ENCODE measurements around the gene GPR65.
A peak's percentile ranks its signal among the peaks of the same experiment; 100 is the strongest.

The GPR65 gene, protein sequence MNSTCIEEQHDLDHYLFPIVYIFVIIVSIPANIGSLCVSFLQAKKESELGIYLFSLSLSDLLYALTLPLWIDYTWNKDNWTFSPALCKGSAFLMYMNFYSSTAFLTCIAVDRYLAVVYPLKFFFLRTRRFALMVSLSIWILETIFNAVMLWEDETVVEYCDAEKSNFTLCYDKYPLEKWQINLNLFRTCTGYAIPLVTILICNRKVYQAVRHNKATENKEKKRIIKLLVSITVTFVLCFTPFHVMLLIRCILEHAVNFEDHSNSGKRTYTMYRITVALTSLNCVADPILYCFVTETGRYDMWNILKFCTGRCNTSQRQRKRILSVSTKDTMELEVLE

DNA sequence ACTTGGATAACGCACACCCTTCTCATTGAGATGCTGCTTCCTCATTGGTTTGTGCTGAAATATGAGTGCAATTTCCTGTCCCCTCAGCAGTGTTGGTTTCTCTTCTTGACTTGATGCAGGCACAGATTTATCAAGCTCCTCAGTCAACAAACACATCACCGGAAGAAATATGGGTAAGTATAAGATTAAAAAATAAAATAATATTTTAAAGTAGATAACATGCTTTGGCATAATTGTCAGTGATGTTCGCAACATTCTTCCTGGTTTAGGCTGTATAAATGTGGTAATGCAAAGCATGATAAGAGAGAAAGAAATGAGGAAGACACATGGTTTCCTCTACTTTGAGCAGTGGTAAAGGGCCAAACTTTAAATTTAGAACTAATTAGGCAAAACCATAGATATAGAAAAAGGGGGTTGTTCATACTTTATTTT lies at the start of gene GPR65:
Gene GPR65 (plus strand): TSS at position 86 of the 432 bp plus-strand sequence. CDS start 5,713 bp downstream, outside the sequence.
- no peak for DNase-seq (ENCODE audit: low read depth)

DNA sequence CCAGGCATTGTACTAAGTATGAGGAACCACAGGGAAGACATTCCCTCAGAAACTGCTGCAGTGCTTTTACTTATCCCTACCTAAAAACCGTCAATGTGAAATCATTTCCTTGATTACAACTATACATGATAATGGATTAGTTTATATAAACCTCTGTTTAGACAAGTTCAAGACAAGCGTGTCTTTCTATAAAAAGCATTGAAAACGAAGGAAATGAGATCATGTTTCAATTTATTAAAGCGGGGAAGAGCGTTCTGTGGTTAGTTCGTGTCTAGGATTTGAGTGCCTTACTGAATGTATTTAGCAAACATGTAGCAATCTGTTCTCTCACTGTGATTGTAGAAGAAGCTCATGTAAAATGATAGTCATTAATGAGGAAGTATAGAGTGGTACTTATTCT lies 49.4 kb upstream of the GPR65 start:
- no peak for DNase-seq (ENCODE audit: low read depth)

DNA sequence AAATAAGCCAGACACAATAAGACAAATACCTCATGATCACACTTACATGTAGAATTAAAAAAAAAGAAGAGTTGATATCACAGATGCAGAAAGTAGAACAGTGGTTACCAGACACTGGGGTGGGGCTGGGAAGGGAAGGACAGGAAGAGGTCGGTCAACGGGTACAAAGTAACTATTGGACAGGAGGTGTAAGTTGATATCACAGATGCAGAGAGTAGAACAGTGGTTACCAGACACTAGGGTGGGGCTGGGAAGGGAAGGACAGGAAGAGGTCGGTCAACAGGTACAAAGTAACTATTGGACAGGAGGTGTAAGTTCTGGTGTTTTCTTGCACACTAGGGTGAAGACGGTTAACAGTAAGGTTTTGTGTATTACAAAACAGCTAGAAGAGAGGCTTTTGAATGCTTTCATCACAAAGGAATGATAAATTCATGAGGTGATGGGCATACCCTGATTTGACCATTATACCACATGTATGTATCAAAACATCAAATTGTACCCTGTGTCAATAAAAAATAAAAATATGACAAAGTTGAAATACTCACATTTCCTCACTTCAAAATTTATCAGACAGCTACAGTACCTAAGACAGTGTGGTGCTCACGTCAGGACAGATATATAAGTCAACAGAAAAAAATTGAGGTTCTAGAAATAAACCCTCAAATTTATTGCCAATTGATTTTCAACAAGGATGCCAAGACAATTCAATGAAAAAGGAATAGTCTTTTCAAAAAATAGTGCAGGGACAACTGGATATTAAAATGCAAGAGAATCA lies 44.7 kb upstream of the GPR65 start:
- no peak for DNase-seq (ENCODE audit: low read depth)

DNA sequence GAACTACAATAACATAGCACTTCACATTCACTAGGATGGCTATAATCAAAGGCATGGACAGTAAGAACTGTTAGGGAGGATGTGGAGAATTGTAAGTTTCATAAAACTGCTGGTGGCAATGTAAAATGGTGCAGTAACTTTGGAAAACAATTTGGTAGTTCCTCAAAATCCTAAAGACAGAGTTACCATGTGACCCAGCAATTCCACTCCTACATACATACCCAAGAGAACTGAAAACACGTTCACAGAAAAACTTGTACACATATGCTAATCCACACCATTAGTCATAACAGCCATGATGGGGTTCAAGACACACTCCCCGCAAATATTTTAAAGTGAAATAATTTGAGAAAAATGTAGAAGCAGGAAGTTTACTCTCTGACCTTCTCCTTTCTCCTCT lies 43.7 kb upstream of the GPR65 start:
- no peak for DNase-seq (ENCODE audit: low read depth)

DNA sequence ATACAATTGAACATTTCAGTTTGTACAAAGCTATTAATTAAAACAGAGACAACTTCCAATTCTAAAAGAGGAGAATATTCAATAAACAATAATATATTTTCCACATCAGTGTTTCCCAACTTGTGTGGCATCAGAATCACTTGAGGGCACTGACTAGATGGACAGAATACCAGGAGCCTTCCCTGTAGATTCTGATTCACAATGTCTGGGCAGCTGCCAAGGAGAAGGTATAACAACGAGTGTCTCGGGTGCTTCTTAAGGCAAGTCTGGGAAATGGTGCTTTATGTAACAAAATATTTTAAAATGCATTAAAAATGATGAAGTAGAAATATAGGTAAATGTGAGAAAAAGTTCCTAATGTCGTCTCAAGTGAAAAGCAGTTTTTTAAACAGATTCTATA lies 38.1 kb upstream of the GPR65 start:
- DNase-seq (ENCODE audit: low read depth), result no peak

DNA sequence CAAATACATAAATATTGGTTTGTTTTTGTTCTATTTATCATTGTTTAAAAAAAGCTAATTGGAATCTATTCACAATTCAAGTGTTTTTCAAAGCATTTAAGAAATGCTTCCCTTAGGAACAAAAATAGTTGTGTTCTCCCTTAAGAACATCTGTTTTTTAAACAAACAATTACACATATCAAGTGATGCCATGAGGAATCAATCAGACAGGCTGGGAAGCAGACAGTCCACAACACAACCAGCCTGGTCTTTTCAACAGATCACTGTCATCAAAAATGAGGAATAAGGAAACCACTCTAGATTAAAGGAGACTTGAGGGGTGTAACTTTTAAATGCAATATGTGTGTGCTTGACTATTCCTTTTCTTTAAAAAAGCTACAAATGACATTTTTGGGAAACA lies 37.4 kb upstream of the GPR65 start:
- no peak for DNase-seq (ENCODE audit: low read depth)

DNA sequence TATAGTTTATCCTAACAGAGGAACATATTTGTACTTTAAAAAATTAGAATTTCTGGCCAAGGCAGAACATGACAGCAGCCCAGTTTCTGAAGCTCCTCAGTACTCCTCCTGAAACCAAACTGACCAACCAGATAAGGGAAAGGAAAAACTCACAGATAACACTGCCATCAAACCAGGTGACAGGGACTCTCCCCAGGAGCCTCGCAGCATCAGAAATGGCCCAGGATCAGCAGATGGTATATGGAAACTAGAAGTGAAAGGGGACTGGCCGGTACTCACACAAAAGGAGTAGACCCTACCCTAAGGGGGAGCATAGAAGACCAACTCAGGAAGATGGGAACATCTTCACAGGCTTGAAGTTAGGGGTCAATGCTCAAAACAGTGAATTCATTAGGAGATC lies 33.9 kb upstream of the GPR65 start:
- DNase-seq (ENCODE audit: low read depth), result no peak

DNA sequence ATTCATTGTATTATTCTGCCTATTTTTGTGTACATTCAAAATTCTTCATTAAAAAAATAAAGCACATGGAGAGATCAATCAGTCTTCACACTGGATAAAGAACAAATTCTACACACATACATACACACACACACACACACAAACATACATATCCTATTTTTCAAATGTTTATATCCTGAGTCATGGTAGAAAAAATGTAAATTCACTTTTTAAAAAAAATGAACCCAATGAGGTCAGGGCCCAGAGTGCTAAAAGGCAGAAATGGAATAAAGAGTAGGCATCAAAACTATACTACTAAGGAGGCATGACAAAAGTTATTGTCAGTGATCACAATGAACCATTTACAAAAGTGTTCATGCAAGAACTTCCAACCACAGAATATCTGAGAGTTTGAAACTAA lies 29.3 kb upstream of the GPR65 start:
- DNase-seq (ENCODE audit: low read depth), result no peak

DNA sequence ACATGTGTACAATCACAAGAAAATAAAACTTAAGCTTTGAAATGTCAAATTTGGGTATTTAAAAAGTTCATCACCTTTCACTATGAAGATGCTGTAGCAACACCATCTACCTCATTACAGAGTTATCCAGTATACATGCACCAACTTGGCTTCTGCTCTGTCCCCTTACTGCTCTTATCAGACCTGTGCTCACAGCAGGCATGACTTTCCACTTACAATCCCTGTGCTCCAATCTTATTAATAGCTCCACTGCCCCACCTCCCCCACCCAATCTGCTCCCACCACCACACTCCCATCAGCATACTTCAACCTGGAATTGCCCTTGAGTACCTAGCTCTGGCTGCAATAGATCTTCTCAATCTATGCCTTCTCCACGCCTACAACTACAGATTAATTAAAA lies 25.2 kb upstream of the GPR65 start:
- DNase-seq (ENCODE audit: low read depth), result no peak

DNA sequence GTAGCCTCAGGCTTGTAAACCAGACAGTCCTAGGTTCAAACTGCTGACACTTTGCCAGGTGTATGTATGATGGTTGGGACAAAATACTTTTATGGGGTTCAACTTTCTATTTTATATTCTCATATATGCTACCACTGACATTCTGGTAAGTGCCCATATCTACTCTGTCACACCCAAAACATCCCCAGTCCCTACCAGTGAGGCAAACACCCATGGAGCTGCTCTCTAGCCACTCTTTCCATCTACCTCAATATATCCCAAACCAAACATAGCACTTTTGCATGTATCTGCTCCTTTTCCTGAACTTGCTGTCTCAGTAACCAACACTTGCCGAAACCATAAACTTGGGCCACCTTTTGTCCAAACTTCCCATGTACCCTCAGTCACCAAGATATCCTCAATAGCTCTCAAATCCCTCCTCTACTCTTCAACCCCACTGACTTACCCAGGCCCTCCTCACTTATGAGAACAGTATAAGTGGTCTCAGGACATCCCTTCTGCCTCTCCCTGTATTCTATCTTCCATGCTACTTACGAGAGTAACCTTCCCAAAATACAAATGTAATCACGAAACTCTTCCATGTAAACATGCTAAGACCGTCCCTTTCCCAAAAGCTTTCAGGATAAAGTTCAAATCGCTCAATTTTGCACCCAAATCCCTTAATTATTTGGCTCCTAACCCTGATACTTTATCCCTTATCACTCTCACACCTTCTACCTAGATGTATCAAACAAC lies 15.5 kb upstream of the GPR65 start:
- no peak for DNase-seq (ENCODE audit: low read depth)

DNA sequence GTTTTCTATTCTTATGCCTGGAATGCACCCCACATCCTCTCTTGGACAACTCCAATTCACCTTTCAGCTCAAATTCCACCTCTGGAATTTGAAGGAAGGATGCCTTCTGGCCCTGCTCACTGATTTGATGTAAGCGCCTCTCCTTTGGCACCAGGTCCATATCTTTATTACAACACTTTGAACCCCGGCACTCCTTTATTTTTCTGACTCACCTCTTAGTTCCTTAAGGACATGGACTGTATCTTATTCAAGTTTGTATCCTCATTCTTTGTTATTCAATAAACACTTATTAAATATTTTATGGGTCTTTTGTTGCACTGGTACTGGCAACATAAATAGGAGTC lies 15.0 kb upstream of the GPR65 start:
- no peak for DNase-seq (ENCODE audit: low read depth)

DNA sequence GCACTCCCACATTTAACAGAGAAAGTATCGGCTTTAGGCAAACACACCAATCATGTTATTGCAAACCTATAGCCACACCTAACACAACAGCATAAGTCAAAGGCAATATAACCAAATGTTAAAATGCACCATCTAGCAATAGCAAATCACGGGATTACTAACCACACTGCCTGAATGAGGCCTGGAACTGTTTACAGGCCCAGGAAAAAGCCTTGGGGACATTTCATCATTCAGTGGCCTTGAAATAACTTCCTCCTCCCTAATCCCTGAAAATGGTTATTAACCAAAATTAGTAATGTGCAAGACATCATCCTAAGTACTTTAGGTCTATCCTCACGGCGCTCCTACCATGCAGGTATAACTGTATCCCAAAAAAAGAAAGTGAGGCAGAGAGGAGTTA lies 14.3 kb upstream of the GPR65 start:
- DNase-seq (ENCODE audit: low read depth), result no peak

DNA sequence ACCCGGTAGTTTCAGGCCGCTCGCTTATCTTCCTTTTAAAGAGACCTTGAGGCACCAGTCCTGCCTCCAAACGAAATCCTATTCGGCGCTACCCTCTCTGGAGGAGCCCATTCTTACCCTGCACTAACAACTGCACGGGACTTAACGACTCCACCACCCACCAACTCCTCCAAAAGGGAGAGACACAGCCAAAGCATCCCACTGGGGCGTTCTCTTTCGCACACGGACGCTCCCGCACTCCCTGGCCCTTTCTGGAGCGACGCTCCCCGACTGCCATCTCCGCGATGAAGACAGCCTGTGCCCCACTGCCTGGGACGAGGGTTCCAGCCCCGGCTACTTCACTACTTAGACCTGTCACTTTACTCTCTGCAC lies 12.6 kb upstream of the GPR65 start:
- no peak for DNase-seq (ENCODE audit: low read depth)

DNA sequence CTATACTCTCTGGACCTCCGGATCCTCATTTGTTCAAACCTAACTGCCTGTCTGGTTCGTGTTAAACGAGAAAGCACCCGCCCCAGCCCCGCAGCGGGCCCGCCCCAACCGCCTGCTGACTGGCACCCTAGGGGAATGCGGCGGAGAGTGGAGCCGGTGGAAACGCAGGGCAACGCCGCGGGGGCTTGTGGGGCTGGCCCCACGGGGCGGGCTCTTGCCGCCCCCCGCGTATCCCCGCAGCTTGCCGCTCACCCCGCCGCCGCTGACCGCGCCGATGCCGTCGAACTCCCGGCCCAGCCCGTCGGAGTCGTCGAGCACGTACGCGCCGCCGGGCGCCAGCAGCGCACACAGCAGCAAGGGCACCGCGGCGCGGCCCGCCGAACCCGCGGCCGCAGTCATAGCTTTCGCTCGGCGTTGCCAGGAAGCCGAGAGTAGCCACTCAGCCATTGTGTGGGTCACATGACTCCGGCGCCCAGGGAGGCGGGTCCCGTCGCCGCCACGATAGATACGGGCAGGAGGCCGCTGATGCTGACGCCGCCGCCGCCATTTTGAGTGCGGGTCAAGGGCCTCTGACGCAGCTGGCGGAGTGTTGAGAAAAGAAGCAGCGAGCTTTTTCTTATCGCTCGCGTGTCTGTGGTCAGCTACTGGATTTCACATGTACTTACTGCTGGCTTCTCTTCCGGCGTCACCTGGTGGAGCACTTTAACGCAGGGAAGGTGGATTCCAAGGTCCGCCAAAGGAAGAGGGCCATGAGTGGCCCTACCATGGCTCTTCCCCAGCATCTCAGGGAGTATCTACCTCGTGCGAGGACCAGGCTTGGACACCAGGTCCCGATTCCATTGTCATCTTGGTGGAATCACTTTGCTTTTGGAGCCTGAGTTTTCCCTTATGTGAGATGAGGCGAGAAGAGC lies 12.0 kb upstream of the GPR65 start, which contains the start of gene GALC:
Gene GALC (minus strand): TSS at position 465 of the 911 bp plus-strand sequence. CDS start 18 bp downstream, at position 447.
- DNase-seq (ENCODE audit: low read depth), result peak; percentile 91

DNA sequence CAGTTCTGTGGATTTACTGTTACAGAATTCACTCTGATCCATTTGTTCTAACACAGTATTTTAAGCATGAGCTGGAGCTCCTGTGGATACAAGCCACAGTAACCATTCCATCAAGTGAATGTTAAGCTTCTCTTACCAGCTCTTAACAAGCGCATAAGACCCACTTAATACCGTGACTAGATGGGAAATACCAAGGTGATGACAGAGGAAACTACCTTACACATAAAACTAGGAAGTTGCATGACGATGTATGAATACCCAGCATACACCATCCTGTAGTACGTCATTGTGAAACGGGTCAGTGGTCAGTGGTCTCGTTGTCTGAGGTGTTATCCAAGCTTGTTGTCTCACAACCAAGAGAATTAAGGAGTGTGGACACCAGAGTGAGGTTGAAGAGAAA lies 10.0 kb upstream of the GPR65 start:
- no peak for DNase-seq (ENCODE audit: low read depth)

DNA sequence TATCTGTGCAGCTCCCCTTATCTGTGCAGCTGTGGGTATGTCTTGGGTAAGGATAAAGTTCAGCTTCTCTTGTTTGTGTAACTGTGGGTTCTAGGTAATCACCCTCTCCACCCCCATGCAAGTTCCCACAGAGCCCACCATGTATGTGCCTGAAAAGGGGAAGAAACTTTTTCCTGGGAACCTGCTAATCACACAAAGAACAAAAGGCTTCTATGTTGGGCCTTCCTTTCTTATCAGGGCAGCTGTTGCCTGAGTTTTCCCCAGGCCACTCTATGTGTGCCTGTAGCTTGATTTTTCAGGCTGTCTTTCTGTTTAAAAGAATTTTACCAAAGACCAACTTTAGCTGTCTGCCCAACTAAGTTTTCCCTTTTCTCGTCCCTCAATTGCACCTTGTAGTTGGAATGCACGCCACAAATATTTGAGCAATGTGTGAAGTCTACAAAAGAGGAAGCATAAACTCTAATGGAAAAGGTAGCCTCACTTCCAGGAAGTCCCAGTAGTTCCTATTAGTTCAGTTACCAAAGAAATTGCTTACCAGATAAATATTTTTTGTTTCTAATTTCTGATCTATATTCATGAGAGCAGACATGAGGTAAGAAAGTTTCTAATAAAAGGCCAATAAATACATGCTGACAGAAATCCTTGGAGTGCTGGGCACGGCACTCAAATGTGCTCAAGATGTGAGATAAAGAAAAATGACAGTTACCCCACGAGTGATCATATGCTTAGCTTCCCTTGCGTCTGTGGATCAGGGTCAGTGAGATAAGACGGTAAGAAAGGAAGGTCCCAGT lies 9.2 kb upstream of the GPR65 start:
- DNase-seq (ENCODE audit: low read depth), result no peak

DNA sequence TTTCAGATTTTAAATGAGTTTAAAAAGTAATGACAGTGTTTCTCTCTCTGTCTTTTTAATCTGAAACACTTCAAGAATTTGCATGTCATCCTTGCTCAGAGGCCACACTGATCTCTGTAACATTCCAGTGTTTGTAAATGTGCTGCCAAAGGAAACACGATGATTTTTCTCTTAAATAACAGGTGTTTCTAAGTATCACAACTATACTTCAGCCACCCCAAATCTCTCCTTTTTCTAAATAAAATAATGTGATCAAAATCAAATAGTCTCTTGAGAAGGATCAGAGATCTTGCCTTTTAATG lies 8.7 kb upstream of the GPR65 start:
- no peak for DNase-seq (ENCODE audit: low read depth)

DNA sequence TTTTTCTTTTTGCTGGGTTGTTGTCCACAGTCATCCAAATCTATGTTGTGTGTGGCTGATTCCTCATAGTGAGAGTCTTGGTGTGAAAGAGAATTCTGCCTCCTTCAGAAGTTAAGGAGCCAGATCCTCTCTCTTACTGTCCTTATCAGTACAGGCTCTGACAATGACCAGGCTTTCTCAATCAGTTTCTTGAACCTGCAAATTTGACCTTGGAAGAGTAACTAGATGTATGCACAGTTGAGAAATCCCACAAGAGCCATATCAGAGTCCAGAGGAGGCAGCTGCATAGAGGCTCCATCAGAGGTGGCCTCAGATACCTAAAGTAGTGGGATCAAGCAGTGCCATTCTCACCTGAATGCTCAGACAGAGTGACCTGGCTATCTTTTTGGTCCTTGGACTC lies 6.5 kb upstream of the GPR65 start:
- DNase-seq (ENCODE audit: low read depth), result no peak

DNA sequence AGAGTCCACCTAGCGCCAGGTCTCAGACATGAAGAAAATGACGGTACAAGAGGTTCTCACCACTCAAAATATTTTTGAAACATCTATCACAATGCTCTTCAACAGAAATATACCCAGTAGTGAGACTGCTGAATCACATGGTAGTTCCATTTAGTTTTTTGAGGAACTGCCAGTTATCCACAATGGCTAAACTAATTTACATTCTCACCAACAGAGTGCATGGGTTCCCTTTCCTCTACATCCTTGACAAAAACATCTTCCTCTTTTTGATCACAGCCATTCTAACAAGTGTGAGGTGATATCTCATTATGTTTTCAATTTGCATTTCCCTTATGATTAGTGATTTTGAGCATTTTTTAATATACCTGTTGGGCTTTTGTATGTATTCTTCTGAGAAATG lies 5.7 kb upstream of the GPR65 start:
- no peak for DNase-seq (ENCODE audit: low read depth)

DNA sequence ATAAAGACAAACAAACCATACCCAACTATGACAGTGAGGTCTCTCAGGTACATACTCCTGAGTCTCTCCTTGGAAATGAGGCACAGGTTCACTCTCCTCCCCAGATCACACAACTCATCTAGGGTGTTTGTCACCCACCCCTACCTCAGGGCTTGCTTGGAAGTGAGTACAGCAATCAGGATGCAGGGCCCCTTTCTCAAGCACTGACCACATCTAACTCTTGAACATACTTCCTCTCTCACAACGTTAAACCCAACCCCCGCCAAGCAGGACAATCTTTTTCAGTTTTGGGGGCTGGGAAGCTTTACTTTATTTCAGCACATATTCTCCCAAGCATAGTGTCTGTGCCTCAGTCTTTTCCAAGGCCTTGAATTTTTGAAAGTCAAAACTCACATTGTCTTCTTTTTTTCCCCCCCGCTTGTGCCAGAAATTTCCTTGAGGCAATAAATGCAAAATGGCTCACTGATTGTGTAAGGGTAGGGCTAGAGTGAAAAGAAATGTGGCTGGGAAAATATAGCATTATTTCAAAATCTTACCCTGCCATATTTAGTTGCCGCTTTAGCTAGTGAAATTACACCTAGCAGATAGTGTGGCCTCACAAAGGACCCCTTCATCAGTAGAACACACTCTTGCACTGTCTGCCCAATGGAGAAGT lies 2.4 kb upstream of the GPR65 start:
- no peak for DNase-seq (ENCODE audit: low read depth)

DNA sequence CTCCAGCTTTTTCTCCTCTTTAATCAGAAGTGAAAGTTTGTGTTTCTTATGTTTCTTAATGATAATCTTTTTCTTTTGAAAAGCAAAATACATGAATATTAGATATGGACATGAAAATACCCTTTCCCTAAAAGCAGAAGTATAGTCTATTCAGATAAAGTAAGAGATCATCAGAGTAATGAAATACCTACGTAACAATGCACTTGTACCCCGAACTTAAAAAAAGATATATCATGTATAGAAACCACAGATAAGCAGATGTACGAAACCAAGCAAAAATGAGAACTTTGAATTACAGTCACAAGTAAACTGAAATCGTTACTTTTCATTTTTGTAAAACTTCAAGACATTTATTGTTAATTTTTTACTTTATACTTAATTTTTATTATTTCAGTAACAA lies 1.5 kb upstream of the GPR65 start:
- no peak for DNase-seq (ENCODE audit: low read depth)

Data from activated T-cell treated with anti-CD3 and anti-CD28 coated beads for 24 hours (primary cell).